Measurements from ENCODE around the gene C1orf116. TPM values are rescaled to one million over a fixed set of nuclear protein-coding genes. Genes with fewer than 3 reads are reported as not detected.

C1orf116 gene
- total RNA-seq = not detected

DNA sequence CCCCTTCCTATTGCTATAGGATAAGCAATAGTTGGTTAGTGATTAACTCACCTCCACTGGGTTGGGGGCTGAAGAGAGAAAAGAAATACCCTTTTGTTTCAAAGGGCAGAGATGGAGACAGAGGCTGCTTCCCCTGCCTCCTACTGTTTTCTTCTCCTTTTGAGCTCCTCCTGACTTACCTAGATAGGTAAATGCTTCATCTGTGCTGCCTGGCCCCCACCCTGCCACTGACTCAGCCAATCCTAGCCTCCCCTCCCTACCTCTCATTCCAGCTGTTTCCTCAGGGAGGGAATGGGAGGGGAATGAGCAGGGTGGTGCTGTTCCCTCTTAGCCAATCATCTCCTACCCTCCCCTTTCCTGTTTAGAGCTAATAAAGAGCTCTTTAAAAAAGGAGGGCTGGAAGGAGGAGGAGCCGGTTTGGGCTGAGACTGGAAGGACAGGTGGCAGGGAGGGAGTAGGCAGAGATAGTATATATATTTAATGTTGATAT is at the start of gene C1orf116:
Gene C1orf116 (minus strand): TSS at position 229 of the 490 bp plus-strand sequence. CDS start 5,158 bp downstream, outside the sequence.
- Mint-ChIP-seq H3K27ac (no peak within 1 kb of the TSS), H3K27me3 (peaks cover 52% of the 10 kb centered on the region), H3K9me3 (no peaks in the 10 kb centered on the region), H3K4me3 (no peak within 1 kb of the TSS), H3K4me1 (no peaks in the 10 kb centered on the region), H3K36me3 (ENCODE audit: low read depth) (no peaks in the 10 kb centered on the region)
- DNase-seq = no peak
- CTCF ChIA-PET = interaction anchor here (0.7 to 2.4 kb wide), 9 partner anchors 9 to 467 kb away, joined by 3 to 9 read pairs (median 3); partner anchors contain the start of gene EIF2D
- POLR2A ChIA-PET = no interaction called here

DNA sequence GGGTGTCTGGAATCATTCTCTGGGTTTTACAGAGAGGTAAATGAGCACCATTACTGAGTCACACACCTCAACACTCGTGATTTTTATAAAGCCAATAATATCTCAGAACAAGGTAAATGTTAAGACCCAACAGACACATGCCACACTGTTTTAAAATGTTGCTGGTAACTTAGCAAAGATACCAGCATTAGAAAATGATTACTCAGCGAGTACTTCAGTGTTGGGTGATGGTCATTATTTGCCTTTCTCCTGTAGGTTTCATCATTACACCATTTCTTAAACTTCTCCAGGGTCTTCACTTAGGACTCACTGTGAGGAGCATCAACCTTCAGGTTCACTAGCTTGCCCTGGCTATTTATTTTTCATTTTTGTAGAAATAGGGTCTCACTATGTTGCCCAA is 49.2 kb upstream of the C1orf116 start:
- no peaks in the 10 kb centered on the region for H3K36me3 Mint-ChIP-seq (ENCODE audit: low read depth)
- no peak for DNase-seq
- peaks cover 20% of the 10 kb centered on the region for H3K27me3 Mint-ChIP-seq
- peaks cover 19% of the 10 kb centered on the region for H3K4me1 Mint-ChIP-seq
- H3K4me3 Mint-ChIP-seq = no peak overlapping the region
- no peaks in the 10 kb centered on the region for H3K9me3 Mint-ChIP-seq
- CTCF ChIA-PET = interaction anchor here (0.7 to 1.6 kb wide), 2 partner anchors 13 to 319 kb away, joined by 4 read pairs; no protein-coding TSS in a partner anchor
- no peak overlapping the region for H3K27ac Mint-ChIP-seq
- POLR2A ChIA-PET = no interaction called here

DNA sequence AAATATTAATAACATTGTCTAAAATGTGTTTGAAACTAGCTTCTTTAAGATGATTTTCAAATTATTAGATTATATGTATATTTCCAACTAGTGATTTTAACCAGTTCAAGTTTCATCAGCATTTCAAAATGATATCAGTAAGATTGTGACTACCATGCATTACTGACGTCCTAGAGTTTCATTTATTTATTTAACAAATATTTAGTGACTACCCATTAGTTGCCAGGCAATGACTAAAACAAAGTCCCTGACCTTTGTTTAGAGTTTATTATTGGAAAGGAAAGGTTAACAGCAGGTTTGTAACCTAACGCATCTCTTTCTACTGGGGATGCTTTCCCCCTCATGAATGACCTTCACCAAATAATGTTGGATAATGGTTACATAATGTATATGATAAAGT is 48.5 kb upstream of the C1orf116 start:
- DNase-seq = no peak
- ChIA-PET CTCF (interaction anchor here (1.6 kb wide), 1 partner anchor 13 kb away, joined by 4 read pairs; no protein-coding TSS in a partner anchor), POLR2A (no interaction called here)
- H3K4me3 Mint-ChIP-seq = no peak overlapping the region
- peaks cover 21% of the 10 kb centered on the region for H3K27me3 Mint-ChIP-seq
- H3K27ac Mint-ChIP-seq = no peak overlapping the region
- peaks cover 19% of the 10 kb centered on the region for H3K4me1 Mint-ChIP-seq
- H3K36me3 Mint-ChIP-seq (ENCODE audit: low read depth) = no peaks in the 10 kb centered on the region
- H3K9me3 Mint-ChIP-seq = no peaks in the 10 kb centered on the region

DNA sequence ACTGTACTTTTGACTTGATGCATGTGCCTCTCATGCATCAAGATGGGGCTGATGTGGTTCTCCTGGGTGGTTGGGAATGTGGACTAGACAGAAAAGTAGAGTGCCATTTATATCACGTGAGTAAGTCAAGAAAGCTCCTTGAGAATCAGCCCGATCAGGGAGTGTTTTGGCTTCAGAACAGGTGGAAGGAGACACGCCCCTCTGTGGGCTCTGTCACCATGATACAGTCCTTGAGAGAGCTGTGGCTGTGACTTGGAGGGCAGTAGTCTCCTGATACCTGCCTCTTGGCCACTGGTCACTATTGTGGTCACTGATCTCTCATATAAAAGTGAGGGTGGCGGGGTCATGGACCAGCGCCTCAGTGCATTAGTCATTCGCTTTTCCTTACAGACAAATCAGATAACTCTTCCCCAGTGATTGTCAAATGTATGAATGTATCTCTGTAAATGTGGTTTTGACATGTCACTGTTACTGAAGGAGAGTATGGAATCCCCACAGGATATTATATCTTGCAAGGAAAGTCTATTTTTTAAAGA is 47.2 kb upstream of the C1orf116 start:
- no peak for DNase-seq
- POLR2A ChIA-PET = no interaction called here
- H3K4me1 Mint-ChIP-seq = peaks cover 13% of the 10 kb centered on the region
- H3K36me3 Mint-ChIP-seq (ENCODE audit: low read depth) = no peaks in the 10 kb centered on the region
- CTCF ChIA-PET = interaction anchor here (1.1 to 1.6 kb wide), 2 partner anchors 18 to 27 kb away, joined by 4 read pairs; partner anchors contain the start of gene PFKFB2
- no peak overlapping the region for H3K4me3 Mint-ChIP-seq
- H3K27me3 Mint-ChIP-seq = peaks cover 28% of the 10 kb centered on the region
- H3K9me3 Mint-ChIP-seq = no peaks in the 10 kb centered on the region
- H3K27ac Mint-ChIP-seq = no peak overlapping the region

DNA sequence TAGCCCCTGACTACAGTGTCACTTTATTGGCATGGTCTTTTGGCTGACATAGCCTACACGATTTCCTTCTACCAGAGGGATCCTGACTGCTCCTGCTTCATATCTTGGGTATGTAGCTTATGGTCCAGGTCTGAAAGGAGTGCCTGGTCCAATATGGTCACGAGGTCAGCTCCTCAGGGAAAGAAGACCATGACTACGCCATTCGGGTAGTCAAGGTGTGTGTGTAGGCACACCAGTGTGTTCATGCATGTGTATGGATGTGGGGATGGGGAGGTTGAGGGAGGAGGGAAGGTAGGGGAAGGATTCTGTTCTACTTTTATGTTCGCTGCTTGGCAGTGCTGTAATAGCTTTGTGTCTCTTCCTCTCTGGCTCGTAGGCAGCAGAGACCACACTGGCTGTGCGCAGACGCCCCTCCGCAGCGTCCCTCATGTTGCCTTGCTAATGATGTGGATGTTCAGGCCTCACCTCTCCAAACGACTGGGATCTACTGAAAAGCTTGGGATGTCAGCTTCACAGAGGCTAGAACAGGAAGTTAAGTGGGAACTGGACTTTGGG is 46.1 kb upstream of the C1orf116 start:
- Mint-ChIP-seq H3K36me3 (ENCODE audit: low read depth) (no peaks in the 10 kb centered on the region), H3K4me1 (peaks cover 3% of the 10 kb centered on the region), H3K9me3 (no peaks in the 10 kb centered on the region), H3K27ac (no peak overlapping the region), H3K4me3 (no peak overlapping the region), H3K27me3 (peaks cover 30% of the 10 kb centered on the region)
- ChIA-PET POLR2A (no interaction called here), CTCF (interaction anchor here (0.8 to 0.9 kb wide), 2 partner anchors 25 to 421 kb away, joined by 3 to 5 read pairs; partner anchors contain the start of gene PFKFB2)
- no peak for DNase-seq

DNA sequence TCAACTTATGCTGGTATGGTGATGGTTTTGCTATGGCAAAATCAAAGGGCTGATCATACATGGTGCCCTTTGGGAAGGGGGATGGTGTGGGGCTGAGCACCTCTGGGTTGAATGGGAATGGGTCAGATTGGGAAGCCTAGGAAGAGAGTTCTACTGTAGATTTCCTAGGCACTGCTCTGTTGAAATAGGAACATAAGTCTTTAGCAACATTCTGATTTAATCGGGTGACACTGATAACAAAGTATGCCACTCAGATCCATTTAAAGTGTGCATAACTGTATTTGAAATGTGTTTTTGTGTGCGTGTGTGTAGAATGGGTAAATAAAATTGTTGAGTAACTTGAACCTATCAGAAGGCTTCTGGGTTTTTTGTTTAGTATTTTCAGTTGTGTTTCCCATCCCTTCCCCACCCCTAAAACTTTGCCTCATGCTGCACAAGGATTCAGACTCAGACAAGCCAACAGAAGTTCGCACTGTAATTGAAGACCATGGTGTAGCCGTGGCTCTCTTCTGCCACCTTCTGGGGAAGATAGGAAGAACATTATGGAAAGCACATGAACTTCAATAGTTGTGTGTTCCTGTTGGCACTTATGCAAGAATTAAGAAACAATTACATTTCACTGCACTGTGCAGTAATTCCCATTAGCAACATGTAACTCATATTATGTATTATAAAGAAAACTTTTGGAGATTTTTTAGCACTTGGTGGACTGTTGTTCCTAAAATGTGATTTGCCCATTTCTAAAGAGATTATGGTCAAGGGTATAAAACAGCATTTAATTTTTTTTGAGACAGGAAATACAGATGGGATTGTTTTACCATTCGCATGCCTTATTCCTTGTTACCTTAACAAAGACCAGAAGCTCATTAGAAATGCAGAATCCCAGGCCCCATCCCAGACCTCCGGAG is 45.2 kb upstream of the C1orf116 start:
- Mint-ChIP-seq H3K36me3 (ENCODE audit: low read depth) (peaks cover 2% of the 10 kb centered on the region), H3K4me1 (peaks cover 1% of the 10 kb centered on the region), H3K27me3 (peaks cover 24% of the 10 kb centered on the region), H3K4me3 (no peak overlapping the region), H3K9me3 (no peaks in the 10 kb centered on the region), H3K27ac (no peak overlapping the region)
- ChIA-PET CTCF (interaction anchor here (0.6 to 0.9 kb wide), 4 partner anchors 24 to 1009 kb away, joined by 3 to 4 read pairs (median 3); partner anchors contain the start of gene PFKFB2), POLR2A (no interaction called here)
- DNase-seq = peak; percentile 81

DNA sequence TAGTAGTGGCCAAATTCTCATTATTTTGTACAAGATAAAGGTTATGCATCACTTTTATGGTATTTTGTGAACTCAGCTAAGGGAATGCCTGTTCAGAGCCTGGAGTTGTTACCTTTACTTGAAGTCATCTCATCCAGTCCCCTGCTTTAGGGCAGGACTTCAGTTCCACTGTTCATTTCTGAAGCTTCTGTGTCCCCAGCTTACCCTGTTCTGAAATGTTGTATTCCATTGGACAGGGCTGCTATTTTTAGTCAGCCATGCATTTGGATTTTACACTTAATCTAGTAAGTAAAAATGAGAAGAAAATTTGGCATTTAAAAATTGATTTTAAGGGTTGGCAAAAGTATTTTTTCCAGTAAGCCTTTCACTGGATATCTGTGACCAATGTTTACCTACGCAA is 44.5 kb upstream of the C1orf116 start:
- H3K9me3 Mint-ChIP-seq = no peaks in the 10 kb centered on the region
- ChIA-PET POLR2A (no interaction called here), CTCF (interaction anchor here (0.6 to 1.1 kb wide), 3 partner anchors 20 to 166 kb away, joined by 3 read pairs; no protein-coding TSS in a partner anchor)

DNA sequence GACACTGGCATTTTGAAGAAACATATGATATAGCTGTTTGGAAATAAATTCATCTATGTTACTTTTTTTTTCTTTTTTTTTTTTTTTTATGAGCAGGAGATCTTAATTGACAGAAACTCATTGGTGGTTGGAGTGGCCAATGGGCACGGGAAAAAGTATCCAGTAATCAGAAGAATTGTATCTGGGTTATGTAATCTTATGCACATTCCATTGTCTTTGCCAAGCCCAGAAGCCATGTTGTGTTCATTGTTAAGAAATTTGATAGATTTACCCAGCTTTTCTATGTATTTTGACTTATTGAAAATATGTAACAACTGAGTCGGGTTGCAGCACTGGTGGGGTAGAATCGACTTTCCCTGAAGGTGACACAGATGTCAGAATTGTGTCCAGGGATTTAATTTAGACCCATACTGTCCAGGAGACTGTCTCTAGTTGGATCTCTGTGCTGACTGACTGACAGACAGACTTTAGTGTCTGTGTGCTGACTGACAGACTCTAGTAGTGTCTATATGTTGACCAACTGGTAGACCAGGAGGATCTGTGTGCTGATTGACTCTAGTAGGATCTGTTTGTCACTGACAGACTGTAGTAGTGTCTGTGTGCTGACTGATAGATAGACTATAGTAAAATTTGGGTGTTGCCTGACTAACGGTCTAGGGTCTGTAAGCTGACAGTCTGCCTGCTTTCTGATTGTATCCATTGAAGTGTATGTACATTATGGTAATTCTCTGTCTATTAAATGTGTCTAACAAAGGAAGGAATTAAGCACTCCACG is 43.8 kb upstream of the C1orf116 start:
- no peak overlapping the region for H3K27ac Mint-ChIP-seq
- ChIA-PET CTCF (interaction anchor here (1.1 to 1.8 kb wide), 3 partner anchors 20 to 165 kb away, joined by 3 to 6 read pairs (median 3); no protein-coding TSS in a partner anchor), POLR2A (no interaction called here)
- H3K36me3 Mint-ChIP-seq (ENCODE audit: low read depth) = peaks cover 7% of the 10 kb centered on the region
- no peak for DNase-seq
- H3K27me3 Mint-ChIP-seq = peaks cover 16% of the 10 kb centered on the region
- H3K4me1 Mint-ChIP-seq = peaks cover 9% of the 10 kb centered on the region
- H3K4me3 Mint-ChIP-seq = no peak overlapping the region
- no peaks in the 10 kb centered on the region for H3K9me3 Mint-ChIP-seq

More for the DNA sequence above, 44.5 kb upstream of the C1orf116 start:
- H3K36me3 Mint-ChIP-seq (ENCODE audit: low read depth) = peaks cover 3% of the 10 kb centered on the region
- DNase-seq = no peak
- H3K27me3 Mint-ChIP-seq = peaks cover 19% of the 10 kb centered on the region
- peaks cover 2% of the 10 kb centered on the region for H3K4me1 Mint-ChIP-seq
- H3K4me3 Mint-ChIP-seq = no peak overlapping the region
- no peak overlapping the region for H3K27ac Mint-ChIP-seq

DNA sequence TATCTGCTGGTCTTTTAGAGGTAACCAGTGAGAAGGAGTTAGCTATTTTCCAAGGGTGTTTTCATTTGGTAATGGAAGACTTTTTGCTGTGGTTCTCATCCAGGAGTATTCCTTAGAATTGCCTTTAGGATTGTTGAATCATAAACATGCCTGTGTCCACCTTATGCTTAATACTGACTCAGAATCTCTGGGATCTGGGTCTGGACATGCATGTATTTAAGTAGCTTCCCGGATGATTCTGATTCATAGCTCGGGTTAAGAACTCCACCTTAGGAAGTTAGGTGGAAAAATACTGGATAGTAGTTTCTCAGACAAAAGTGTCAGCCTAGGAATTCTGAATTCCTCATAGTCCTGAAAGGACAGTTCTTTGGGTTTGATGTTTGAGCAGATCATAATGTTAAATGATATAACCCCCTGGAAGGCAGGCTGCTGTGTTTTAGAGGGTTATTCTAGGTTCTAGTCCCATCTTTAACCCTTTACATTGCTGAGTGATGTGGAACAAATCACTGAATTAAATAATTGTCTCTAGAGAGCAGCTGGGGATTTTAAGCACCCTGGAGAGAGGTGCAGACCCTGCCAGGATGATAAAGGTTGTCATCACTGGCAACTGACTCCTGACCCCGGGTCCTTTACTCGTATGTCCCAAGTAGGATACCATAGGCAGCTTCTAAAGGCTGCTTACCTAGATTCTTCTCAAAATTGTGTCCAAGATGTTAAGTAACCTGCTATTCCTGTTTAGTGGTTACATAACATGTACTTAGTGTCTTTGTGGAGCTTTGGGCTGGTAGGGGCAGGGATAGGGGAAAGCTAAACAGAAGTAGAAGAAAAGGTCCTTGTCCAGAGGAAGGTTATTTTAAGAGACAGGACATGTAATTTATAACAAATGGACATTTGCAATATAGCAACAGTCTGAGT is 41.6 kb upstream of the C1orf116 start:
- no peak for DNase-seq
- peaks cover 7% of the 10 kb centered on the region for H3K36me3 Mint-ChIP-seq (ENCODE audit: low read depth)
- ChIA-PET CTCF (interaction anchor here (0.5 to 1.4 kb wide), 3 partner anchors 10 to 156 kb away, joined by 3 to 5 read pairs (median 3); no protein-coding TSS in a partner anchor), POLR2A (interaction anchor here (0.7 kb wide), 1 partner anchor 26 kb away, joined by 3 read pairs; no protein-coding TSS in a partner anchor)
- peaks cover 31% of the 10 kb centered on the region for H3K4me1 Mint-ChIP-seq
- H3K27ac Mint-ChIP-seq = no peak overlapping the region
- no peak overlapping the region for H3K4me3 Mint-ChIP-seq
- no peaks in the 10 kb centered on the region for H3K9me3 Mint-ChIP-seq
- peaks cover 13% of the 10 kb centered on the region for H3K27me3 Mint-ChIP-seq

DNA sequence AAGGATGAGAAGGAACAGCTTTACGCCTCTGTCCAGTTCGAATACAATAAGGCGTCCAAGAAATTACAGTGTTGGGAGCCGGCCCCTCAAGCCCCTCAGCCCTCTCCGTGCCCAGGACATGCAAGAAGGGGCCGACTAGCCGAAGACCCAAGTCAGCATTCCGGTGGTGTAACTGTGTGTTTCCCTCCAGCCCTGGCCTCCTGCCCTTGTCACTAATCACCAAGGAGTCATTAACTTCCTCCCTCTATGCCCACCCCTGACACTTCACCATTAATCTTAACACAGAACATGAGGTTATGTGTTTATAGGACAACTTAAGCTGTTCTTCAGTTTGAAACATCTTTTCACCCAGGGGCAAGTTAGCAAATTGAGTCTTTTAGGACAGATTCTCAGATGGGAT is 39.7 kb upstream of the C1orf116 start:
- no peaks in the 10 kb centered on the region for H3K9me3 Mint-ChIP-seq
- no peak overlapping the region for H3K27ac Mint-ChIP-seq
- H3K4me3 Mint-ChIP-seq = no peak overlapping the region
- peaks cover 7% of the 10 kb centered on the region for H3K36me3 Mint-ChIP-seq (ENCODE audit: low read depth)
- ChIA-PET CTCF (interaction anchor here (1.5 to 5.2 kb wide), 5 partner anchors 12 to 22 kb away, joined by 4 to 14 read pairs (median 4); partner anchors contain the start of gene PFKFB2), POLR2A (no interaction called here)
- peaks cover 13% of the 10 kb centered on the region for H3K27me3 Mint-ChIP-seq
- H3K4me1 Mint-ChIP-seq = peaks cover 37% of the 10 kb centered on the region
- DNase-seq = no peak

DNA sequence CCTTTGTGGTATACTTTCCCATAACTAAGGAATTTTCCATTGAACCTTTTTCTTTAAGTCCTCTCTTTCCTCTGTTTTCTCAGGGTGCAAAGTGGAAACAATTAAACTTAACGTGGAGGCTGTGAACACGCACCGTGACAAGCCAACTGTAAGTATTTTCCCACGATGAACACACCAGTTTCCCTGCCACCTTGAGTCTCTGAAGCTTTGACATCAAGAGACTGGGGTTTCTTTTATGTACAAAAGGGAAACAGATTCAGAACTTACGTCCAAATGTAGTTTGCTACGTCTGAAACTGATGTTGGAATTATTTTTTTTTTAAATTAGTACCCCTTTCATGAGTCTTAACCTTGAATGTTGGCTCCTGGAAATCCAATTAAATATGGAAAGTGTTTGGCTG is 38.9 kb upstream of the C1orf116 start:
- peaks cover 7% of the 10 kb centered on the region for H3K36me3 Mint-ChIP-seq (ENCODE audit: low read depth)
- peaks cover 13% of the 10 kb centered on the region for H3K27me3 Mint-ChIP-seq
- H3K9me3 Mint-ChIP-seq = no peaks in the 10 kb centered on the region
- CTCF ChIA-PET = interaction anchor here (1.2 to 5.2 kb wide), 7 partner anchors 11 to 67 kb away, joined by 3 to 14 read pairs (median 4); partner anchors contain the start of gene PFKFB2
- peaks cover 37% of the 10 kb centered on the region for H3K4me1 Mint-ChIP-seq
- POLR2A ChIA-PET = no interaction called here
- DNase-seq = no peak
- no peak overlapping the region for H3K27ac Mint-ChIP-seq
- H3K4me3 Mint-ChIP-seq = no peak overlapping the region

All from activated CD4-positive, alpha-beta T cell treated with anti-CD3 and anti-CD28 coated beads, Interleukin-2, amount 10 ng/mL, durations not matched to agents 7 days and 5 days (primary cell).